Left lung (tissue), 10 donors: ENCODE data around the gene MAGEB1. TPM values are rescaled to one million over a fixed set of nuclear protein-coding genes. Genes with fewer than 3 reads are reported as not detected.

Experiments
- ATAC-seq: fragments of 200-7000 bp; cut with Tn5 transposase; one replicate; pipeline ENCODE4 v1.9.1; 2020; ENCODE audit warnings: moderate library complexity
- DNase-seq, 4 donors: peaks; one replicate each; pipeline ENCODE4 v3.0.0-alpha.2; 2013 to 2020
- H3K27ac ChIP-seq, 2 donors: fragments of 200-600 bp; sonication (generic) in 1 of 2; one replicate each; pipeline versions ENCODE4 v1.5.0 to v1.8.0; 2020 to 2021
- H3K27me3 ChIP-seq, 2 donors: fragments of 200-600 bp; sonication (generic) in 1 of 2; one replicate each; pipeline versions ENCODE4 v1.5.0 to v1.8.0; 2020 to 2021
- H3K36me3 ChIP-seq, 2 donors: fragments of 200-600 bp; sonication (generic) in 1 of 2; one replicate each; pipeline versions ENCODE4 v1.5.0 to v1.8.0; 2020 to 2021
- H3K4me1 ChIP-seq, 2 donors: fragments of 200-600 bp; one replicate each; pipeline ENCODE4 v1.8.0; 2021
- H3K4me3 ChIP-seq, 2 donors: fragments of 200-600 bp; sonication (generic) in 1 of 2; one replicate each; pipeline versions ENCODE4 v1.5.0 to v1.8.0; 2020 to 2021; ENCODE audit warnings: mild to moderate bottlenecking in 1 of 2
- H3K9me3 ChIP-seq, 2 donors: fragments of 200-600 bp; sonication (generic) in 1 of 2; one replicate each; pipeline versions ENCODE4 v1.5.0 to v1.8.0; 2020 to 2021
- CTCF ChIP-seq, 2 donors: fragments of 200-600 bp; sonication (generic) in 1 of 2; IDR thresholded peaks; one replicate each; pipeline versions ENCODE4 v1.5.0 to v1.8.0; 2021; ENCODE audit warnings: antibody characterized with exemption in 2 of 2
- intact Hi-C, 2 donors: fragments of 100-400 bp; cut with DNase I; formaldehyde crosslinking; loops; one replicate each; pipeline versions ENCODE4 v1.11.2 to v1.14.2; 2022
- polyA plus RNA-seq, 6 donors: library from polyadenylated mRNA; unstranded; fragments of 120-200 nt; gene quantifications; one replicate each; pipeline ENCODE4 v1.2.1, GENCODE V29; 2013; ENCODE audit not compliant: insufficient read length in 6 of 6
- total RNA-seq, 2 donors: library from RNA; stranded (reverse); fragmentation: NEBNext Ultra II Directional; extraction: Animal tissue kit (Norgen Biotek cat#: 25700); gene quantifications; one replicate each; pipeline ENCODE4 v1.2.1, GENCODE V29; 2021
- donor health status: DM: no; HTN: yes; CAD: no.
- donor health status: DM: no; HTN: no; CAD: no.

MAGEB1 gene
- total and polyA plus RNA-seq, 8 donors = not detected

DNA sequence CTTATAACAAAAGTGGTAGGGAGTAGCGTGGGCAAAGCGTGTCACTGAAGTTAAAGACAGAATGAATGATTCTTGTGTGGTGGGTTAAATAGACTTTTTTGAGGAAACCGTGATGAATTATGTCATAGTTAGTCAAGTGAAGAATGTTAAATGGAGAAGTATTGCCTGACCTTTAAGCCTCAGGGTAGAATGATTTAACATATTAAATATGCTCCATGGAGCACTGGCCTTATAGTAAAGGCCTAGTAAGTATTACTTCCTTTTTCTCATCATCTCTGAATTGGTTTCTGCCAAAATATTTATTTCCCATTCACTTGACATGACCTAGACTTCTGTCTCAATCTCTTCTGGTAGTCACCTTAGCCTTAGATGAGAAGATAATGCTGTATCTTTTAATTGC is 23.7 kb downstream of the MAGEB1 start:
- H3K36me3 ChIP-seq = no peaks in the 10 kb centered on the region
- intact Hi-C loops = loop anchor here in 1 of 2 donors (10.0 kb wide), 1 partner anchor 234 kb away; no protein-coding TSS in a partner anchor
- DNase-seq (no peak), ATAC-seq (no peak)
- H3K9me3 ChIP-seq = no peaks in the 10 kb centered on the region
- TF ChIP-seq CTCF (IDR thresholded peaks at IDR 0.05) = no peak
- H3K4me3 ChIP-seq = no peak overlapping the region
- no peaks in the 10 kb centered on the region for H3K4me1 ChIP-seq
- H3K27ac ChIP-seq = no peak overlapping the region
- H3K27me3 ChIP-seq = no peaks in the 10 kb centered on the region

- Histone ChIP-seq H3K36me3 (no peaks in the 10 kb centered on the region), H3K27ac (no peak overlapping the region), H3K4me3 (no peak overlapping the region), H3K9me3 (no peaks in the 10 kb centered on the region), H3K4me1 (no peaks in the 10 kb centered on the region), H3K27me3 (no peaks in the 10 kb centered on the region)
- DNase-seq (no peak), ATAC-seq (no peak)
- intact Hi-C loops = loop anchor here in 1 of 2 donors (10.0 kb wide), 1 partner anchor 229 kb away; no protein-coding TSS in a partner anchor
- TF ChIP-seq CTCF (IDR thresholded peaks at IDR 0.05) = no peak
These were observed 28.6 kb downstream of the MAGEB1 start for GRCh38 chrX:30275498-30275897.

DNA sequence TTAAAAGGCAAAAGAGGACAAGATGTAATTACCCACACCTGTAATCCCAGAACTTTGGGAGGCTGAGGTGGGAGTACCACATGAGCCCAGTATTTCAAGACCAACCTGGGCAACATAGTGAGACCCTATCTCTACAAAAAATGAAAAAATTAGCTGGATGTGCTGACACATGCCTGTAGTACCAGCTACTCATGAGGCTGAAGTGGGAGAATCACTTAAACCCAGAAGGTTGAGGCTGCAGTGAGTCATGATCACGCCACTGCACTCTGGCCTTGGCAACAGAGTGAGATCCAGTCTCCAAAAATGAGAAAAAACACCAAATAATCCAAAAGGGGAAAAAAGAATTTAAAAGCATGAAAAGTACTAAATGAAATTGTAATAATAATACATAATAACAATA is 31.4 kb downstream of the MAGEB1 start:
- H3K4me1 ChIP-seq = no peaks in the 10 kb centered on the region
- no peaks in the 10 kb centered on the region for H3K36me3 ChIP-seq
- DNase-seq (no peak), ATAC-seq (no peak)
- H3K9me3 ChIP-seq = no peaks in the 10 kb centered on the region
- intact Hi-C loops = loop anchor here in 1 of 2 donors (10.0 kb wide), 1 partner anchor 226 kb away; no protein-coding TSS in a partner anchor
- no peak overlapping the region for H3K4me3 ChIP-seq
- no peak overlapping the region for H3K27ac ChIP-seq
- no peaks in the 10 kb centered on the region for H3K27me3 ChIP-seq
- no peak for TF ChIP-seq CTCF (IDR thresholded peaks at IDR 0.05)

- Histone ChIP-seq H3K4me3 (no peak overlapping the region), H3K36me3 (no peaks in the 10 kb centered on the region), H3K4me1 (no peaks in the 10 kb centered on the region), H3K27me3 (no peaks in the 10 kb centered on the region), H3K9me3 (no peaks in the 10 kb centered on the region), H3K27ac (no peak overlapping the region)
- no peak for TF ChIP-seq CTCF (IDR thresholded peaks at IDR 0.05)
- ATAC-seq (no peak), DNase-seq (no peak)
- intact Hi-C loops = no loop called here
These were observed 33.5 kb downstream of the MAGEB1 start for GRCh38 chrX:30280428-30280827.

DNA sequence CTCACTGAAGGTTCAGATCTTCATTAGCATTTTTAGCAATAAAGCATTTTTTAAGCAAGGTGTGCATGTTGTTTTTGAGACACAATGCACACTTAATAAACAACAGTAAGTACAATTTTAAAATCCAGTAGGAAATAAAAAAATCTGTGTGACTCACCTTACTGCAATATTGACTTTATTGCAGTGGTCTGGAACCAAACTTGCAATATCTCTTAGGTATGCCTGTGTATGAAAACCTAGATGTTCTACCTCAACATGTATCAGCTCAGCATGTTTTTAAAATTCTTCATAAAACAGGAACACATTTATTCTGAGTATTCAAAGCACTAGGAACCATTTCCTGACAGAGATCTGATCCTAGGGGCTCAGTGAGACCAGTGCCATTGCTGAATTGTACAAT is 35.6 kb downstream of the MAGEB1 start:
- no peak overlapping the region for H3K4me3 ChIP-seq
- no peaks in the 10 kb centered on the region for H3K36me3 ChIP-seq
- no peak overlapping the region for H3K27ac ChIP-seq
- no peak for TF ChIP-seq CTCF (IDR thresholded peaks at IDR 0.05)
- no peak for ATAC-seq
- no peaks in the 10 kb centered on the region for H3K4me1 ChIP-seq
- intact Hi-C loops = no loop called here
- no peak for DNase-seq
- no peaks in the 10 kb centered on the region for H3K27me3 ChIP-seq
- H3K9me3 ChIP-seq = no peaks in the 10 kb centered on the region
